GM21723 (cell line): ENCODE results near the gene SMC5.
"Not testable (repeated sequence)": the region's sequence is repeated elsewhere in the genome, so short reads cannot be mapped to it uniquely, and the experiment has no call there.

Source experiments
- ATAC-seq: cut with Tn5 transposase; IDR thresholded peaks from one replicate; pipeline ENCODE4 v1.9.1; 2021; ENCODE audit warnings: mild to moderate bottlenecking, moderate library complexity; ENCODE audit not compliant: unreplicated experiment

SMC5 gene

GRCh38 chr9:70258692-70259511, at the start of gene SMC5:
Gene SMC5 (plus strand): TSS chr9:70258978. CDS start chr9:70259079, 101 bp downstream.
- peak; percentile 82 for ATAC-seq

GRCh38 chr9:70217029-70217428, 41.7 kb upstream of the SMC5 start:
- no peak for ATAC-seq

DNA sequence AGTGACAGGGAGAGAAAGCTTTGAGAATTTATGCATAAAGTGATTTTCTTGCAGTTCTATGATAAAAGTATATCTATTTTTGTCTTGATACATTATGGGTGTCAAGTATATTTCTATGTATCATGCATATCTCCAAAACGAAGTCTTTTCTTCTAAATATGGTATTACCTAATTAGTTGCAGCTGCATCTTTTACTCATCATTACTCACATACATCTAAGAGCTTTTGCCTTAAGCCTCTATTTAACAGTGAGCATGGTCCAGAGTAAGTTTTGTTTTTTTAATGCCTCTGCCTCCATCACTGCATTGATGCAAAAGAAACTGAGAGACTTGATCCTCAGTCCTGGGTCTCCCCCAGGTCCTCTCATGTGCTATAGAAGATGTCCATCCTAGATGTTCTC, 40.0 kb upstream of the SMC5 start:
- ATAC-seq = no peak

GRCh38 chr9:70220216-70220615, 38.6 kb upstream of the SMC5 start:
- no peak for ATAC-seq

DNA sequence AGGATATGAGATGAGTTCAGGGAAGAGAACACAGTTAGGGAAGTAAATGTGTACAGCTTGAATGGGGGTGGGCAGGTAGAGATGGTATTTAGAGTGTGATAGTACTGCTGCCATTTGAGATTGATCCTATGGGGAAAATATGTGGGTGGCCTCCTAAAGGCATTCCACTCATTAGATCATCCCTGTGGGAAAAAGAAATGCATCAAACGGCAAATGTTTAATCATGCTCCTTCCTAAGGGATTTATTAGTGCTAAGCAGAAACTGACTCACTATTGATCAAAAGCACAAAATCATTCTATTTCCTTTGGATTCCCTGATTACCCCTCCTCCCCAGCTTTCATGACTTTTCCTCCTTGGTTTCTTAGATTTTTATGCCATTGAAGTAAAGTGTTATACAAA, 36.4 kb upstream of the SMC5 start:
- no peak for ATAC-seq

- no peak for ATAC-seq
These were observed 30.7 kb upstream of the SMC5 start for GRCh38 chr9:70228118-70228517.

DNA sequence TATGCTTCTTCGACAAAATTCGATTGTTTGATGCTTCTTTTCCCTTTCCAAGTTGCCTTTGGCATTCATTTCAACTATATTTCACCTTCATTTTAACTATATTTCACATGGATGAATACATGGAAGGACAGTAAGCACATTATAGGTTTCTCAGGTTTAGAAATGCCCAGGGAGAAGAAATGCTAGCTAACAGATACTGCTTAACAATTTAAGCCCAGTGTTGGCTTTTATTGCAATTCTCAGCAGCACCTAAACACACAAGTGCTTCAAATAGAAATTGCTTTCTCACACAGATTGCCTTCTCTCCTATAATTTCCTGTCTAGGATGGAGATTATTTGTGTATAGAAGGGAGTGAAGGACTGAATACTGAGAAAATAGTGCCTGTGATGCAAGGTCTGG, 30.2 kb upstream of the SMC5 start:
- ATAC-seq = no peak

- no peak for ATAC-seq
These were observed 29.8 kb upstream of the SMC5 start for GRCh38 chr9:70229026-70229425.

DNA sequence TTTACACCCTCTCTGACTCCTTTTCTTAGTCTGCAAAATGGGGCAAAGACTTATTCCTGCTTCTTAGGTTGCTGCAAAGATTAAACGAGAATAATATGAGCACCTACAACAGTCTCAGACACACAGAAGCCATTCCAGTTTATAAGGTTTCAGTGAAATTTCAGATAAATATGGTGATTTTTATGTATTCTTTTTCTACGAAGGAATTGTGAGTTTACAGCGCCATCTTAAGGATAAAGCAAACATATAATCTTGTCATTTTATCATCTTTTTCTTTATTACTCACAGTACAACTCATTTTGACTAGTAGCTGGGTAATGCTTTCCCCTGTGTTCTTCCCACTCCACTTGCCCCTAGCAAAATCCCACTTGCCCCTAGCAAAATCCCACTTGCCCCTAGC, 29.2 kb upstream of the SMC5 start:
- no peak for ATAC-seq

- ATAC-seq = no peak
These were observed 26.3 kb upstream of the SMC5 start for GRCh38 chr9:70232476-70232875.

DNA sequence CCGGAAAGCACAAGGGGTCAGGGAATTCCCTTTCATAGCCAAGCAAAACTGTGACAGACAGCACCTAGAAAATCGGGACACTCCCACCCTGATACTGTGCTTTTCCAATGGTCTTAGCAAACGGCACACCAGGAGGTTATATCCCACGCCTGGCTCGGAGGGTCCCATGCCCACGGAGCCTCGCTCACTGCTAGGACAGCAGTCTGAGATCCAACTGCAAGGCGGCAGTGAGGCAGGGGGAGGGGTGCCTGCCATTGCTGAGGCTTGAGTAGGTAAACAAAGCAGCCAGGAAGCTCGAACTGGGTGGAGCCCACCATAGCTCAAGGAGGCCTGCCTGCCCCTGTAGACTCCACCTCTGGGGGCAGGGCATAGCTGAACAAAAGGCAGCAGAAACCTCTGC, 24.6 kb upstream of the SMC5 start:
- ATAC-seq = not testable (repeated sequence)

- ATAC-seq = not testable (repeated sequence)
These were observed 12.8 kb upstream of the SMC5 start for GRCh38 chr9:70245952-70246351.

GRCh38 chr9:70250221-70250620, 8.6 kb upstream of the SMC5 start:
- ATAC-seq = no peak

DNA sequence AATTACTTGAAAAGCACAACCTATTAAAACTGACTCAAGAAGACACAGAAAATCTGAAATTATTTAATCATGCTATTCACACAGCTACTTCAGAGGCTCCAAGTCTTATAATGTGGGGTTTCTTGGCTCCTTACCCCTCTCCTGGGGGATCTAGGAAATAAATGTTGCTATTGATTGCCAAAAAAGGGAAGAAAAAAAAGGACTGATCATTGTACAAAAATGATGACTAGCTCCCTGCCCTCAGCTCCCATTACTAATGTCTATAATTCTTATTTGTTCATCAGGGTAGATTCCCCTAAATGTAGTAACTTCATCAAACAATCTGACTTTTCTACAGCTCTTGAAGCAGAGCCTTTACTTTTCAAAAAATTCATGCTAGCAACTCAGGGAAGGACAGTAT, 3.3 kb upstream of the SMC5 start:
- no peak for ATAC-seq

DNA sequence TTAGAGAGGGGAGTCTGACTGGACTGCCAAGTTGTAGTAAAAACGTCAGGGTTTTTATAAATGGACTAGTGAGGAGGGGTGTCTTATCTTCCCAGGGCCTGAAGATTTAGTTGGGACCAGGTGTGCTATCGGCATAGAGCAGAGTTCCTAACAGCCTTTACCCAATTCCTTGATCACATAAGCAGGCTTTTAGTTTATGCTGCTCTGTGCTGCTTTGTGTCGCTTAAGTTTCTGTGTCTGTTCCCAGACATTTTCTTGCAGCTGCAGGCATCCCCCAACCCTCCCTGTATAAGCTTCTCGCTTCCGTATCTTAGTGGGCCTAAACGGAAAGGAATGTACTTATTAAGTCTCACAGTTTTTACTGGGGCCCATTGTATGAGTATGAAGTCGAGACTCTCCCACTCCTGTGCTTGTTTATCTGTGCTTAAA, 2.6 kb upstream of the SMC5 start:
- ATAC-seq = no peak

DNA sequence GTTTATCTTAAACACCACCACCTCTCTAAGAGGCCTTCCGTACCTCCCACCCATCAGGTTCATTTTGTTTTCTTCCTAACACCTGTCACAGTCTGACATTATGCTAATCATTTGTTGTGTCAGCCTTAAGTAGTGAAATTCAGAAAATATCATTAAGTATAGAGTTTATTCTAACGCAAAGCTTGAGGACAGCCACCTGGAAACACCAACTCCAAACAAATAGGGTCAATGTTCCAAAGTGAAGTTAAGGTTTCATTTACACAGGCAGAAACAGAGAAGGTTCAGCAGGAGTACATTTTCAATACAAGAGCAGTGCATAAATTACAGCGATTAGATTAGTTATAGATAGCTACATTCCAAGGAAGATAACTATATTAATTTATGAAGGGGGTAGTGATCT, 1.3 kb upstream of the SMC5 start:
- no peak for ATAC-seq

GRCh38 chr9:70257991-70258691, 637 bp upstream of the SMC5 start:
- ATAC-seq = peak; percentile 49

DNA sequence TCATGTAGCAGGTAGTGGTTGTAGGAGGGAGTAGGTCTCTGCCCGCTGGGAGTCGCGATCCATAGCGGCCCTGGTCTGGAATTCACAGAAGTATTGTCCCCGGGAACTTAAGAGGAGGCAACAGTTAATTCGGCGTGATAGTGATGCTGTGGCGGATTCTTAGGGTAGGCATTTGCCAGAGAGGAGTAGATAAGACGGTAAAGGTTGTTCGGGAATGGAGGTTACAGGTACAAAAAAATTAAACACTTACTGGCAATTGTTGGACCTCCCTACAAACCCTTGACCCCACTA, 679 bp downstream of the SMC5 start:
- ATAC-seq = no peak

DNA sequence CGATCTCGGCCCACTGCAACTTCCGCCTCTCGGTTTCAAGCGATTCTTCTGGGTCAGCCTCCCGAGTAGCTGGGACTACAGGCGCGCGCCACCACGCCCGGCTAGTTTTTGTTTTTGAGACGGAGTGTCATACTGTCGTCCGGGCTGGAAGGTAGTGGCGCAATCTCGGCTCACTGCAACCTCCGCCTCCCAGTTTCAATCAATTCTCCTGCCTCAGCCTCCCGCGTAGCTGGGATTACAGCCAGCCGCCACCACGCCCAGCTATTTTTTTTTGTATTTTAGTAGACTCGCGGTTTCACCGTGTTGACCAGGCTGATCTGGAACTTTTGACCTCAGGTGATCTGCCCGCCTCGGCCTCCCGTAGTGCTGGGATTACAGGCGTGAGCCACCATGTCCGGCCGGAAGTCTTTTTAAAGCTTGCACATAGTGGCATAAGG, 1.2 kb downstream of the SMC5 start:
- no peak for ATAC-seq

GRCh38 chr9:70260606-70261005, 1.8 kb downstream of the SMC5 start:
- peak; percentile 29 for ATAC-seq

DNA sequence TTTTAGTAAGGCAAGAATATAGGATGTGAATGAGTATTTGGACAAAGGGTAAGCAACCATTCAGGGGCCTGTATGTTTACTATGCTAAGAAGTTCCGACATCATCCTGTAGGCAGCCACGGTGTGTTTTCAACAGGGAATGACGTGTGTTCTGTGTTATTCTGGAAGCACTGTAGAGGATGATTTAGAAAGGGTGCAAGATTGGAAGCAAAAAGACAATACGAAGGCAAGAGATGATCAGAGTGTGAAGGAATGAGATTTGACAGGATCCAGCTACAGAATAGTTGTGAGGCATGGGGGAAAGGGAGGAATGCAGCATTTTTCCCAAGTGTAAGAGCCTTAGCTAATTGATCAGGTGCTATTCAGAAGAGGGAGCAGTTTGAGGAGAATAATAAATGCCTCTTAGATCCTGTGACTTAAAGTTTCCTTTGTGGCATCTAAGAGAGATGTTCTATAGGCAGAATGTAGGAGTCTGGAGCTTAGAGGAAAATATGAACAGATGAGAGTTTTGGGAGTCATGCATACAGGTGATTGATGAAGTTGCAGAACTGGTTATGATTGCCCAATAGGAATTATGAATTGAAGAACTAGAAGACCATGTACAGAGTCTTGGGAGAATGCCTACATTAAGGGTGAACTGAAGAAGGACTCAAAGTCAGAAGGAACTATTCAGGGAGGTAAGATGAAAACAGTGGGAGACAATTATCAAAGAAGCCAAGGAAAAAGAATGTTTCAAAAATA, 2.5 kb downstream of the SMC5 start:
- no peak for ATAC-seq

GRCh38 chr9:70262366-70262765, 3.6 kb downstream of the SMC5 start:
- ATAC-seq = no peak
